HG02870 (cell line): Measurements from ENCODE around the gene LMTK3.
"Not testable (repeated sequence)": the region's sequence is repeated elsewhere in the genome, so short reads cannot be mapped to it uniquely, and the experiment has no call there.

Experiments used
- ATAC-seq: cut with Tn5 transposase; IDR thresholded peaks from one replicate; pipeline ENCODE4 v1.9.1; 2021; ENCODE audit warnings: mild to moderate bottlenecking, moderate library complexity; ENCODE audit not compliant: unreplicated experiment

Gene LMTK3

GRCh38 chr19:48490981-48491792 is 20.4 kb downstream of the LMTK3 start:
- no peak for ATAC-seq

- no peak for ATAC-seq
Observed at GRCh38 chr19:48489608-48490216, 21.9 kb downstream of the LMTK3 start.

GRCh38 chr19:48488478-48488877 is 23.2 kb downstream of the LMTK3 start:
- ATAC-seq, result not testable (repeated sequence)

GRCh38 chr19:48487948-48488347 is 23.7 kb downstream of the LMTK3 start:
- ATAC-seq, result no peak

- ATAC-seq, result no peak
Observed at GRCh38 chr19:48487544-48487943, 24.1 kb downstream of the LMTK3 start.

GRCh38 chr19:48486706-48487105 is 24.9 kb downstream of the LMTK3 start:
- ATAC-seq, result not testable (repeated sequence)

- ATAC-seq, result no peak
Observed at GRCh38 chr19:48484931-48485612, 26.6 kb downstream of the LMTK3 start.

- ATAC-seq, result no peak
Observed at GRCh38 chr19:48484247-48484893, 27.3 kb downstream of the LMTK3 start.

- no peak for ATAC-seq
Observed at GRCh38 chr19:48483301-48483700, 28.3 kb downstream of the LMTK3 start.

GRCh38 chr19:48481846-48482639 is 29.6 kb downstream of the LMTK3 start:
- ATAC-seq, result no peak

- ATAC-seq, result no peak
Observed at GRCh38 chr19:48480558-48481500, 30.8 kb downstream of the LMTK3 start.

- no peak for ATAC-seq
Observed at GRCh38 chr19:48480183-48480557, 31.5 kb downstream of the LMTK3 start.

GRCh38 chr19:48479686-48480085 is 31.9 kb downstream of the LMTK3 start:
- ATAC-seq, result no peak

GRCh38 chr19:48478339-48479256 is 33.0 kb downstream of the LMTK3 start:
- ATAC-seq, result no peak

GRCh38 chr19:48477698-48478338 is 33.8 kb downstream of the LMTK3 start:
- no peak for ATAC-seq

- ATAC-seq, result no peak
Observed at GRCh38 chr19:48477067-48477685, 34.5 kb downstream of the LMTK3 start.

- no peak for ATAC-seq
Observed at GRCh38 chr19:48476176-48476575, 35.5 kb downstream of the LMTK3 start.
